Sciatic nerve (tissue), 2 donors: ENCODE measurements around the gene STAC. TPM values are rescaled to one million over a fixed set of nuclear protein-coding genes. Genes with fewer than 3 reads are reported as not detected.
A peak's percentile ranks its signal among the peaks of the same experiment; 100 is the strongest.

Experiments used
- ATAC-seq: fragments of 200-7000 bp; cut with Tn5 transposase; one replicate; pipeline ENCODE4 v1.9.1; 2020; ENCODE audit warnings: mild to moderate bottlenecking, moderate library complexity
- DNase-seq: peaks from one replicate; pipeline ENCODE4 v3.0.0-alpha.2; 2020; ENCODE audit warnings: low spot score
- intact Hi-C: fragments of 100-400 bp; cut with DNase I; formaldehyde crosslinking; loops from one replicate; pipeline ENCODE4 v1.14.2; 2022
- total RNA-seq: library from RNA; stranded (reverse); fragmentation: NEBNext Ultra II Directional; extraction: Animal tissue kit (Norgen Biotek cat#: 25700); gene quantifications from one replicate; pipeline ENCODE4 v1.2.1, GENCODE V29; 2021
- donor health status: DM: no; HTN: no; CAD: no.
- donor health status: DM: no; HTN: no; CAD: no.

STAC gene
- 4.4 TPM for total RNA-seq

DNA sequence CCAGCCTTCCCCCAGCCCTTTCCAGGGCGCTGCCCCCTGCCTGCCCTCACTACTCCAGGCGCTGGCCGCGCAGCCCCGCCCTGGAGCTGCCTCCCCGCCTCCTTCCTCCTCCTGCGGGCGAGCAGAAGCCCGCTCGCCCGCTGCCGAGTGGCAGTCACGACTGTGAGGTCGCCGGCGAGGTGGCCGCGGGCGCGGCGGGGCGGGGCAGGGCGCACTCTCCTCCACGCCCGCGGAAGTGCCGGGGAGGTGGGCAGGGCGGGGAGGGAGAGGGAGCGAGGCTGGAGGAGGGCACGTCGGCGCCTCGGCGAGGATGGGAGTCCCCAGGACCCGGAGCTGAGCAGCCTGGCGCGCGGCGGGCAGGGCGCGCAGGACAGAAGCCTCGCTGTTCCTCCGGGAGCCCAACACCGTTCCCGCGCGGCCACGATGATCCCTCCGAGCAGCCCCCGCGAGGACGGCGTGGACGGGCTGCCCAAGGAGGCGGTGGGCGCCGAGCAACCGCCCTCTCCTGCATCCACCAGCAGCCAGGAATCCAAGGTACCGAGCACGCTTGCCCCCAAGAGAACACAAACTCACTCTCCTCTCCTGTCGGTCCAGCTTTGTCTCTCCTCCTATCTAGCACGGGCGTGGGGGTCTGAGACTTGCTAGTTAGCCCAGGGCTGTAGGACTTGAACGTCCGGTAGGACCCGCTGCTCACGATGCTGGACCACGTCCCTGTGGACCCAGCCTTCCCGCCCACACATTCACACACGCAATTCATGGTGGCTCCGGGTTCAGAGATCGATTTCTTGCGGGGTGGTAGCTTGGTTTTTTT is at the start of gene STAC:
Gene STAC, plus strand, starts transcription at position 284 of the 811 bp plus-strand sequence. Its CDS starts 140 bp downstream, at position 424.
- DNase-seq, result peak; percentile 60
- ATAC-seq, result peak; percentile 69
- intact Hi-C loops, result no loop called here

DNA sequence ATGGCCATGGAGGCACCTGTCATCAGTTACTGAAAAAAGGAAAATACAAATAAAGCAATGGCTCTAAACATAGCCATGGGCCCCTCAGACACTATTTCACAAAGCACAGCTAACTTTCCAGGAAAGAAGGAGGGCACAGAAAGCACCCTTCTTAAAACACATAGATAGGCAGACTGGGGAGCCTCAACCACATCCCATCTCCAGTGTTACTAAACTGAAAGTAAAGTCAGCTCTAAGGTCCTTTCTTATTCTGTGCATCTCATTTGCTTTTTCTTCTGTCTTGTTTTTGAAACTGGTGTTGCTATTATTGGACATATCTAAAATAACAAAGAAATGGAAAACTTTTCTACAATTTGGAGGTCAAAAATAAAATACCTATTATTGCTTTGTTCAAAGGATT is 48.2 kb upstream of the STAC start:
- intact Hi-C loops, result no loop called here
- ATAC-seq, result no peak
- DNase-seq, result no peak

- ATAC-seq (no peak), DNase-seq (no peak)
- intact Hi-C loops, result no loop called here
These were observed 18.1 kb upstream of the STAC start for GRCh38 chr3:36362216-36362615.

- no peak for DNase-seq
- no peak for ATAC-seq
- intact Hi-C loops, result no loop called here
These were observed 17.3 kb upstream of the STAC start for GRCh38 chr3:36362973-36363372.

GRCh38 chr3:36364260-36364659 is 16.0 kb upstream of the STAC start:
- intact Hi-C loops, result no loop called here
- DNase-seq, result no peak
- ATAC-seq, result no peak

- intact Hi-C loops, result no loop called here
- DNase-seq (no peak), ATAC-seq (no peak)
These were observed 14.5 kb upstream of the STAC start for GRCh38 chr3:36365829-36366228.

DNA sequence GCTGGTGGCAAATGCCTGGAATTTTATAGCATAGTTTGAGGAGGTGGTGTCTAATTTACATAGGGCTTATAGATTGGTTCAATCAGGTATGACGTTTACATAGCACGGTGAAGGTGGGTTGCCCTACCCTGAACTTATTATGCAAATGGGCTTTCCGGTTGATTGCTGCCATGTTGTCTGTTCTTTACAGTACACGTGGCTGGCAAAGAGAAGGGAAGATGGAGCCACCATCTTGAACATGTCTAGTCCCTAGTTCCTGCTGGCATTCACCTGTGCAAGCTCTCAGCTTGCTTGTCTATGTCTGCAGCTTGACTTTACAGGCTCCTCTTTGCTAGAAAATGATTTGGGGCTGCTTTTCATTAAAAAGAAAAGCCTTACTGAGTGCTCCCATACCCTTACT is 14.0 kb upstream of the STAC start:
- intact Hi-C loops, result no loop called here
- DNase-seq, result no peak
- ATAC-seq, result no peak

- ATAC-seq, result no peak
- intact Hi-C loops, result no loop called here
These were observed 12.3 kb upstream of the STAC start for GRCh38 chr3:36367912-36368573.

DNA sequence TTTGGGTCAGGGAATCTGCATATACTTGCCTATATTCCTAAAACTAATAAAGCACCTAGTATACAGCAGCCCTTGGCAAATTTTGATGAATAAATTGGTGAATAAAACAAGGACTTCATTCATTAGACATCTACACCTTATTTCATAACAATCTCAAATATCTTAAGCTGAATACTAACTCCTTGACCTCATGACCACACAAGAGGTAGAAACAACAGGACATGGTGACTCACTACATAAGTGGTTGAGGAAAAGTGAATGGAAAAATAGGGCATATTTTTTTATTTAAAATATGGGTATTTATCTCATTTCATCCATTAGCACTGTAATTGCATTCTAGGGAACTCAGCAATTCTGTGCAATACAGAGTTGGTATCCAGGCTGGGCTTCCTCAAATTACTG is 7.8 kb upstream of the STAC start:
- intact Hi-C loops, result loop anchor here (5.0 kb wide), 1 partner anchor 950 kb away; no protein-coding TSS in a partner anchor
- ATAC-seq, result no peak
- no peak for DNase-seq

More at GRCh38 chr3:36367912-36368573, 12.3 kb upstream of the STAC start:
- no peak for DNase-seq

GRCh38 chr3:36373084-36373483 is 7.2 kb upstream of the STAC start:
- ATAC-seq, result no peak
- DNase-seq, result no peak
- intact Hi-C loops, result loop anchor here (5.0 kb wide), 1 partner anchor 951 kb away; no protein-coding TSS in a partner anchor

- no peak for DNase-seq
- no peak for ATAC-seq
- intact Hi-C loops, result loop anchor here (5.0 kb wide), 1 partner anchor 951 kb away; no protein-coding TSS in a partner anchor
These were observed 6.6 kb upstream of the STAC start for GRCh38 chr3:36373666-36374065.

GRCh38 chr3:36379872-36380220 is 458 bp upstream of the STAC start:
- intact Hi-C loops, result no loop called here
- ATAC-seq (no peak), DNase-seq (no peak)

DNA sequence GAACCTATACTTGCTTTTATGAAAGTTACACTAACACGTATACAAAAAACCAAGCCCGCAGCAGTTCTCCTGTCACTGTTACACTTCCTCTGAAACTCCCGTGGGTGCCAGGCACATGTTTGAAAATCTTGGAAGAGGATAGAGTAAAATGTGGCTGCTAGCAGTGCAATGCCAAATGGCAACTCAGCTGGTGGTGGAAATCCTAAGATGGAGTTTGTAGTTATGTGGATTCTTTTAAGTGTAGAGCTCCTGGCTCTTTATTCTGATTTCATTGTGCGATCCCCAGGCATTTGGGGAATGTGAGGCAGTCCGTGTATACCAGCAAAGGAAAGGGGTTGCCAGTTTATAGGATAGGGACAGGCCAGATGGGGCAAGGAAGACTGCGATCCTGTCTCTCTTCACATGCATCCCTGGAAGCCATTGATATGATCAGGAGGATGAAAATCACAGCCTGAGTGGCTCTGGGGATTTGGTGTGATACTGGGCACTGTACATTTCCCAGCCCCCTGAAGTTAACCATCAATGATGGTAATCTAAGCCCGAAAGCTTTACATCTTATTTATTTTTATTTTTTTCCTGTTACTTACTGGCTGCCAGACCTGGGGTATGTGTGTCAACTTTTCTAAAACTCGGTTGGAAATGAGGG is 1.1 kb downstream of the STAC start:
- DNase-seq (no peak), ATAC-seq (no peak)
- intact Hi-C loops, result no loop called here

GRCh38 chr3:36393563-36393962 is 13.3 kb downstream of the STAC start:
- intact Hi-C loops, result no loop called here
- ATAC-seq (no peak), DNase-seq (no peak)

DNA sequence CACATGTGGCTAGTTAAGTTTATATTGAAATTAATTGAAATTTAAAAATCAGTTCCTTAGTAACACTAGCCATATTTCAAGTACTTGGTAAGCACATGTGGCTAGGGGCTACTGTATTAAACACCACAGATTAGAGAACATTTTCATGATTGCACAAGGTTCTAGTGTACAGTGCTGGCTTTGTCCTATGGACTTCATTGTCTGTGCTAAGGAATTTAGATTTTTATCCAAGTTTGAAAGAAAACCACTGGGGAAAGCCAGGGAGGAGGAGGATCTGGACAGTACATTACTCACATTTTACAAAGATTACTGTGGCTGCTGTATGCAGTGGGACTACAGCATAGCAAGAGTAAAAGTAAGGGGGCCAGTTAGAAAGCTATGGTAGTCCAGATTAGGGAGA is 13.9 kb downstream of the STAC start:
- intact Hi-C loops, result no loop called here
- no peak for ATAC-seq
- no peak for DNase-seq

- ATAC-seq (no peak), DNase-seq (no peak)
- intact Hi-C loops, result no loop called here
These were observed 17.5 kb downstream of the STAC start for GRCh38 chr3:36397841-36398240.

DNA sequence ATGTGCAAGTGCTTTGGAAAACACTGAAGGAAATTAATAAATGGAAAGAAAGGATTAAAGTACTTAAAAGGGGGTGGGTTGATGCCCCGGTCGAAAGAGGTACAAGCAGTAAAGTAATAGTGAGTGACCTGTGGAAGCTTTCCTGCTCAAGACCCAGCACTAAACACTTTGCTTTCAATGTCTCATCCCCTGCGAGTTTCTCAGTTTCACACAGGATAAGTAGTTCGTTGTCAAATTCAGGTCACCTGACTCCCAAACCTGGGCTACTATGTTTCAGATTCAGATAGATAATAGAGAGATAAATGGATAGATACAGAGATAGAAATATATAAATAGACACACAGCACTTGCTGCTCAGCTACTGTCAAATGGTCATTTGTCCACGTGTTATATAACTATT is 19.6 kb downstream of the STAC start:
- intact Hi-C loops, result no loop called here
- DNase-seq (no peak), ATAC-seq (no peak)

DNA sequence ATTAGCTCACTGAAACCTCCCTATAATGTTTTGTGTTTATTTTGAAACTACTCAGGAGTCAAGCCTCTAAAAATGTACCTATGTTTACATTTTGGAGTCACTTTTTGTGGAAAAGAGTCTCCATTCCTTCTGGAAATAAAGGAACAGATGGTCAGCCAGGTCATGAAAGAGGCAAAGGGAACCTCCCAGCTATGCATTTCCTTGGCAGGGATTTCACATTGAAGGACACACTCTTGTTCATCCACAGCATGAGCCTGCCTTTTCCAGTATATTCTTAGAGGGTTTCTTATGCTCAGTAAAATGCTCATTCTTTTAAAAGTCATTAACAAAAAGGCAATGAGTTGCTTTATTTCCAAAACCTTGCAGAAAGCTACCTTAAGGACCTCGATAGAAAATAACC is 20.8 kb downstream of the STAC start:
- DNase-seq (no peak), ATAC-seq (no peak)
- intact Hi-C loops, result no loop called here

DNA sequence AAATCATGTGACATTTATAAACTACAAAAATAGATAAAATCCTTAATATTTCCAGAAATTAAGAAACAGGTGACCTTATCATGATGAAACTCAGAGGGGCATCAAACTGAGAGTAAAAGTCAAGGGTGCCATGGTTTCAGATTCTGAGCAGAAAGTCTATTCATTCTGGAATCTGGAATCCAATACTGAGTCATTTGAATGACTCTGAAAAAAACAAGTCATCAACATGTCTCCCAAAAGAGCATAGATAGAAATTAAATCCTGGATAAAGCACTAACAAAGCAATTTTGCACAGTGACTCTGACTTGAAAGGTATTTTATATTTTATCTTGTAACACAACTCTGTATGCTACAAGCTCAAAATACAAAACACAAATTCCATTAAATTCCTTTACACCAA is 23.4 kb downstream of the STAC start:
- ATAC-seq (no peak), DNase-seq (no peak)
- intact Hi-C loops, result no loop called here

DNA sequence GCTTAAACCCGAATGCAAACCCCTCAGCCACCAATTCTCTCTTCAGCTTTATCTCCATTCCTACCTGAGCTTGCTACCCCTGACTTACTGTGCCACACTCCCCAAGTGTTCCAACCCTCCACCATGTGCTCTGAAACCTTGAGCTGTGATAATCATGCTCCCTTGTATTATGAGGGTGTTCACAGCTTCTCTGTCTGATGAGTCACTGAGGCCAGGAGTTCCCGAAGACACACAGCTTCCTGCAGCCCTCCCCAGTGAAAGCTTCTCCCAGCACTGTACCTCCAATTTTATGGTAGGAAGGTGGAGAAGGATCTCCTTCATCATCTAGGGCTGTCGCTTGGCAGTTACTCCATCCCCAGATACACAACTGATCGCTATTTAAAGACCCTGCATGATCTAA is 24.9 kb downstream of the STAC start:
- ATAC-seq (no peak), DNase-seq (no peak)
- intact Hi-C loops, result no loop called here
